HL-60 (cell line): ENCODE measurements around the gene PDXP.
"Not testable (repeated sequence)": the region's sequence is repeated elsewhere in the genome, so short reads cannot be mapped to it uniquely, and the experiment has no call there.

Experiments
- DNase-seq, 2 experiments: peaks; one replicate each; pipeline ENCODE4 v3.0.0-alpha.2; 2010 to 2020; ENCODE audit warnings: low read depth in 1 of 2, low spot score in 1 of 2
- H3K27ac ChIP-seq: fragments of 250-450 bp; sonication (Bioruptor Pico); replicated peaks from 2 replicates; pipeline ENCODE4 v1.5.1; 2020; ENCODE audit warnings: mild to moderate bottlenecking, moderate library complexity
- H3K27me3 ChIP-seq: fragments of 250-450 bp; sonication (Bioruptor Pico); 2 replicates; pipeline ENCODE4 v1.5.1; 2021; ENCODE audit warnings: mild to moderate bottlenecking, moderate library complexity; ENCODE audit not compliant: insufficient read depth, poor library complexity, severe bottlenecking
- H3K4me3 ChIP-seq: replicated peaks from 2 replicates; pipeline ENCODE4 v1.5.1; 2011; ENCODE audit warnings: mild to moderate bottlenecking, control low read depth, low read length; ENCODE audit not compliant: insufficient read depth
- GABPA ChIP-seq: IDR thresholded peaks from 2 replicates; pipeline ENCODE4 v1.6.1; 2012; ENCODE audit warnings: low read depth
- POLR2AphosphoS5 ChIP-seq: IDR thresholded peaks from 2 replicates; pipeline ENCODE4 v1.6.1; 2012; ENCODE audit warnings: low read depth
- SPI1 ChIP-seq: IDR thresholded peaks from 2 replicates; pipeline ENCODE4 v1.6.1; 2012; ENCODE audit warnings: low read depth, mild to moderate bottlenecking, borderline replicate concordance
- TF ChIP-seq, protein P1 (sequence below): IDR thresholded peaks from 2 replicates; pipeline ENCODE4 v1.6.1; 2012; ENCODE audit warnings: low read depth; ENCODE audit not compliant: insufficient replicate concordance
- TF ChIP-seq, protein P2 (sequence below): IDR thresholded peaks from one replicate; pipeline ENCODE4 v1.5.1; 2011; ENCODE audit warnings: low read length, control low read depth, inconsistent platforms; ENCODE audit not compliant: insufficient read depth

Gene PDXP

DNA sequence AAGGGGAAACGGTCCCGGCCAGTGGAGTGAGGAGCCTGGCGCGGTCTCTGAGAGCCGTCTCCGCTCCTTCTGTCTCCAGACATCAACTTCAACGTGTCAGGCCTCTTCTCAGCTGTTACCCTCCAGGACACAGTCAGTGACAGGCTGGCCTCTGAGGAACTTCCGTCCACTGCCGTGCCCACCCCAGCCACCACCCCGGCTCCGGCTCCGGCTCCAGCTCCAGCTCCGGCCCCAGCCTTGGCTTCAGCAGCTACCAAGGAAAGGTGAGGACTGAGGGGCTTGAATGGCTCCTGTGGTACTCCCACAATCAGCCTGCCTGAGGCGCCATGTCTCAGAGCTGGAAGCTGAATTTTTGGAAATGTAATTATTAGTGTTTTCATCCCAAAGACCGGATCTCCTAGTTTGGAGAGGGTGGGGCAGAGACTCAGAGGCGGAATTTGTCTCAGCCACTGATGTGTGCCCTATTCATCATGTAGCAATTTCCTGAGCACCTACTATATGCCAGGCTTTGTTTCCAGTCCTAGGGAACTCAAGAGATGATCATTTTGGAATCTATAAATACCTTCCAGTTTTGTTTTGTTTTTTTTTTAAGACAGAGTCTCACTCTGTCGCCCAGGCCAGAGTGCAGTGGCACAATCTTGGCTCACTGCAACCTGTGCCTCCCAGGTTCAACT is 7.9 kb upstream of the PDXP start:
- DNase-seq: no peak
- Histone ChIP-seq H3K27me3 (no peaks in the 10 kb centered on the region), H3K4me3 (no peak overlapping the region), H3K27ac (no peak overlapping the region)
- TF ChIP-seq SPI1 (no peak), POLR2AphosphoS5 (no peak), GABPA (no peak)
- TF ChIP-seq, protein P1, sequence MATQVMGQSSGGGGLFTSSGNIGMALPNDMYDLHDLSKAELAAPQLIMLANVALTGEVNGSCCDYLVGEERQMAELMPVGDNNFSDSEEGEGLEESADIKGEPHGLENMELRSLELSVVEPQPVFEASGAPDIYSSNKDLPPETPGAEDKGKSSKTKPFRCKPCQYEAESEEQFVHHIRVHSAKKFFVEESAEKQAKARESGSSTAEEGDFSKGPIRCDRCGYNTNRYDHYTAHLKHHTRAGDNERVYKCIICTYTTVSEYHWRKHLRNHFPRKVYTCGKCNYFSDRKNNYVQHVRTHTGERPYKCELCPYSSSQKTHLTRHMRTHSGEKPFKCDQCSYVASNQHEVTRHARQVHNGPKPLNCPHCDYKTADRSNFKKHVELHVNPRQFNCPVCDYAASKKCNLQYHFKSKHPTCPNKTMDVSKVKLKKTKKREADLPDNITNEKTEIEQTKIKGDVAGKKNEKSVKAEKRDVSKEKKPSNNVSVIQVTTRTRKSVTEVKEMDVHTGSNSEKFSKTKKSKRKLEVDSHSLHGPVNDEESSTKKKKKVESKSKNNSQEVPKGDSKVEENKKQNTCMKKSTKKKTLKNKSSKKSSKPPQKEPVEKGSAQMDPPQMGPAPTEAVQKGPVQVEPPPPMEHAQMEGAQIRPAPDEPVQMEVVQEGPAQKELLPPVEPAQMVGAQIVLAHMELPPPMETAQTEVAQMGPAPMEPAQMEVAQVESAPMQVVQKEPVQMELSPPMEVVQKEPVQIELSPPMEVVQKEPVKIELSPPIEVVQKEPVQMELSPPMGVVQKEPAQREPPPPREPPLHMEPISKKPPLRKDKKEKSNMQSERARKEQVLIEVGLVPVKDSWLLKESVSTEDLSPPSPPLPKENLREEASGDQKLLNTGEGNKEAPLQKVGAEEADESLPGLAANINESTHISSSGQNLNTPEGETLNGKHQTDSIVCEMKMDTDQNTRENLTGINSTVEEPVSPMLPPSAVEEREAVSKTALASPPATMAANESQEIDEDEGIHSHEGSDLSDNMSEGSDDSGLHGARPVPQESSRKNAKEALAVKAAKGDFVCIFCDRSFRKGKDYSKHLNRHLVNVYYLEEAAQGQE: no peak
- TF ChIP-seq, protein P2, sequence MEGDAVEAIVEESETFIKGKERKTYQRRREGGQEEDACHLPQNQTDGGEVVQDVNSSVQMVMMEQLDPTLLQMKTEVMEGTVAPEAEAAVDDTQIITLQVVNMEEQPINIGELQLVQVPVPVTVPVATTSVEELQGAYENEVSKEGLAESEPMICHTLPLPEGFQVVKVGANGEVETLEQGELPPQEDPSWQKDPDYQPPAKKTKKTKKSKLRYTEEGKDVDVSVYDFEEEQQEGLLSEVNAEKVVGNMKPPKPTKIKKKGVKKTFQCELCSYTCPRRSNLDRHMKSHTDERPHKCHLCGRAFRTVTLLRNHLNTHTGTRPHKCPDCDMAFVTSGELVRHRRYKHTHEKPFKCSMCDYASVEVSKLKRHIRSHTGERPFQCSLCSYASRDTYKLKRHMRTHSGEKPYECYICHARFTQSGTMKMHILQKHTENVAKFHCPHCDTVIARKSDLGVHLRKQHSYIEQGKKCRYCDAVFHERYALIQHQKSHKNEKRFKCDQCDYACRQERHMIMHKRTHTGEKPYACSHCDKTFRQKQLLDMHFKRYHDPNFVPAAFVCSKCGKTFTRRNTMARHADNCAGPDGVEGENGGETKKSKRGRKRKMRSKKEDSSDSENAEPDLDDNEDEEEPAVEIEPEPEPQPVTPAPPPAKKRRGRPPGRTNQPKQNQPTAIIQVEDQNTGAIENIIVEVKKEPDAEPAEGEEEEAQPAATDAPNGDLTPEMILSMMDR: no peak

GRCh38 chr22:37654563-37655251 is 3.8 kb upstream of the PDXP start:
- no peaks in the 10 kb centered on the region for H3K27me3 ChIP-seq
- H3K27ac ChIP-seq: no peak overlapping the region
- no peak for DNase-seq
- no peak for TF ChIP-seq GABPA
- TF ChIP-seq SPI1: no peak
- no peak for TF ChIP-seq POLR2AphosphoS5
- TF ChIP-seq, protein P2: no peak
- TF ChIP-seq, protein P1: no peak
- no peak overlapping the region for H3K4me3 ChIP-seq

- no peaks in the 10 kb centered on the region for H3K27me3 ChIP-seq
- TF ChIP-seq, protein P1: no peak
- TF ChIP-seq GABPA (no peak), SPI1 (no peak), POLR2AphosphoS5 (no peak)
- TF ChIP-seq, protein P2: no peak
- no peak for DNase-seq
- H3K27ac ChIP-seq: no peak overlapping the region
- no peak overlapping the region for H3K4me3 ChIP-seq
Observed at GRCh38 chr22:37655252-37655563, 3.3 kb upstream of the PDXP start.

- H3K4me3 ChIP-seq, H3K27me3 ChIP-seq, DNase-seq, H3K27ac ChIP-seq: not testable (repeated sequence)
Observed at GRCh38 chr22:37656583-37656982, 1.9 kb upstream of the PDXP start.
